Panc1 (cell line): ENCODE measurements around the gene SIK3. TPM values are rescaled to one million over a fixed set of nuclear protein-coding genes. Genes with fewer than 3 reads are reported as not detected.
A peak's percentile ranks its signal among the peaks of the same experiment; 100 is the strongest.

ENCODE experiments used
- ATAC-seq: fragments of 200-7000 bp; cut with Tn5 transposase; 2 replicates; pipeline ENCODE4 v1.9.1; 2020; ENCODE audit warnings: mild to moderate bottlenecking, moderate library complexity
- BruUV-seq: library from RNA; stranded (reverse); fragments of 400-500 nt; replicated peaks from 2 replicates; lab custom pipeline; 2021; lab: Mats Ljungman, UMichigan
- CTCF ChIA-PET: fragments of 300-600 bp; sonication (Branson Sonifier 250); formaldehyde crosslinking; loops from one replicate; lab custom pipeline; 2022; ENCODE audit warnings: antibody characterized with exemption; lab: Charles Lee
- POLR2A ChIA-PET: fragments of 300-600 bp; sonication (Branson Sonifier 250); formaldehyde crosslinking; loops from one replicate; lab custom pipeline; 2022; ENCODE audit warnings: antibody characterized with exemption; lab: Charles Lee
- DNase-seq: peaks from one replicate; pipeline ENCODE4 v3.0.0-alpha.2; 2010; ENCODE audit warnings: low read depth, low spot score
- H3K27ac ChIP-seq: 2 replicates; pipeline ENCODE4 v1.5.1; 2011; ENCODE audit warnings: mild to moderate bottlenecking, low read length, inconsistent platforms
- H3K27me3 ChIP-seq: fragments of 200-500 bp; sonication (Bioruptor generic); 2 replicates; pipeline ENCODE4 v1.6.0; 2014; ENCODE audit warnings: low read length, inconsistent platforms; ENCODE audit not compliant: control insufficient read depth, insufficient read depth
- H3K36me3 ChIP-seq: fragments of 200-500 bp; sonication (Bioruptor generic); 2 replicates; pipeline ENCODE4 v1.5.1; 2014; ENCODE audit warnings: inconsistent platforms, mild to moderate bottlenecking, low read length, moderate library complexity; ENCODE audit not compliant: control insufficient read depth, insufficient read depth
- H3K4me1 ChIP-seq: 2 replicates; pipeline ENCODE4 v1.5.1; 2011; ENCODE audit warnings: inconsistent platforms, mild to moderate bottlenecking, low read length, moderate library complexity; ENCODE audit not compliant: control insufficient read depth, insufficient read depth
- H3K4me3 ChIP-seq, 2 experiments: 2 replicates each; pipeline ENCODE4 v1.5.1; 2011 to 2012; ENCODE audit warnings: low read depth in 2 of 2, low read length in 2 of 2, mild to moderate bottlenecking in 2 of 2, inconsistent platforms in 1 of 2, moderate library complexity in 1 of 2
- H3K9me3 ChIP-seq: fragments of 200-500 bp; sonication (Bioruptor generic); 2 replicates; pipeline ENCODE4 v1.5.1; 2014; ENCODE audit warnings: low read depth, mild to moderate bottlenecking, inconsistent platforms, low read length, moderate library complexity; ENCODE audit not compliant: control insufficient read depth, insufficient read depth
- CTCF ChIP-seq: fragments of 450-650 bp; IDR thresholded peaks from 2 replicates; pipeline ENCODE4 v1.5.1; 2017; ENCODE audit warnings: mild to moderate bottlenecking
- POLR2AphosphoS5 ChIP-seq: IDR thresholded peaks from 2 replicates; pipeline ENCODE4 v1.6.1; 2012; ENCODE audit warnings: mild to moderate bottlenecking, low read depth, low read length, moderate library complexity
- REST ChIP-seq, 2 experiments: IDR thresholded peaks; 2 replicates each; pipeline ENCODE4 v1.6.1; 2011 to 2012; ENCODE audit warnings: low read depth in 2 of 2, control low read depth in 1 of 2, low read length in 1 of 2, mild to moderate bottlenecking in 1 of 2, moderate library complexity in 1 of 2; ENCODE audit not compliant: insufficient read depth in 1 of 2
- SIN3A ChIP-seq: IDR thresholded peaks from 2 replicates; pipeline ENCODE4 v1.6.1; 2012; ENCODE audit warnings: low read depth, mild to moderate bottlenecking, low read length, moderate library complexity, borderline replicate concordance; ENCODE audit not compliant: insufficient read depth
- TCF7L2 ChIP-seq: IDR thresholded peaks from 2 replicates; pipeline ENCODE4 v1.6.1; 2011; ENCODE audit warnings: mild to moderate bottlenecking, low read depth, low read length, inconsistent platforms
- in situ Hi-C: cut with HindIII; loops from 2 replicates; pipeline ENCODE4 v1.10.0; 2016; ENCODE audit warnings: low sequenced_read_pairs, low pct_unique_long_range_greater_than_20kb
- intact Hi-C: fragments of 100-400 bp; cut with micrococcal nuclease; formaldehyde crosslinking; loops from one replicate; pipeline ENCODE4 v1.10.0; 2022; ENCODE audit not compliant: unreplicated experiment
- total RNA-seq: library from RNA; stranded (reverse); gene quantifications from one replicate; pipeline ENCODE4 v1.2.1, GENCODE V29; 2021; ENCODE audit not compliant: unreplicated experiment

The SIK3 gene
- total RNA-seq, 1 experiment from 2014 or later: 39.7 TPM

GRCh38 chr11:117097389-117098268 lies 599 bp downstream of the SIK3 start:
- H3K4me3 ChIP-seq: peak overlapping the region; percentile 61 to 93
- ChIA-PET POLR2A (interaction anchor here (0.6 to 1.9 kb wide), 3 partner anchors 20 to 210 kb away, joined by 4 to 9 read pairs (median 5); no protein-coding TSS in a partner anchor), CTCF (interaction anchor here (0.7 kb wide), 2 partner anchors 11 to 188 kb away, joined by 4 to 5 read pairs; no protein-coding TSS in a partner anchor)
- peak; percentile 39 for ATAC-seq
- BruUV-seq: no TSS peak
- H3K27ac ChIP-seq: peak overlapping the region; percentile 76
- in situ Hi-C loops (no loop called here), intact Hi-C loops (no loop called here)
- H3K36me3 ChIP-seq: no peaks in the 10 kb centered on the region
- no peaks in the 10 kb centered on the region for H3K9me3 ChIP-seq
- TF ChIP-seq TCF7L2: no peak
- TF ChIP-seq SIN3A: peak; percentile 21; the same call in 1 of the 2 replicates
- no peak for DNase-seq
- H3K27me3 ChIP-seq: no peaks in the 10 kb centered on the region
- H3K4me1 ChIP-seq: peaks cover 33% of the 10 kb centered on the region

DNA sequence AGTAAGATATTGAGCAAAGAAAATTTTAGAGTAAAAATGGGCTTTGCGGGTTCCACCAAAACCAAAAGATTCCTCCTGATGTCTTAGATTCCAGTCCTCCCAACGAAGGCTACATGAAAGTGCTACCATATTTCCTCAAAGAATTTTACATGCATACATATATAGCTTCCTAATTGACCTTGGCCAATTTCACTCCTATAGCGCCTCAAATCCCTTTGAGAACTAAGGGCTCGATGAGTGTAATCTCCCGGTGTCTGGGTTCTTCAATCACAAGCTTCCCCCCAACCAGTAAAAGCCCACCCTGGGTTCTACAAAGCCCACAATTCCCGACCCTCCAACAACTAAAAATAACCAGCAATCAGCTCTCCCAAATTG lies 1.2 kb downstream of the SIK3 start:
- BruUV-seq: no TSS peak
- POLR2A ChIA-PET: interaction anchor here (0.6 to 1.9 kb wide), 3 partner anchors 20 to 210 kb away, joined by 4 to 9 read pairs (median 5); no protein-coding TSS in a partner anchor

More for the DNA sequence above, 1.2 kb downstream of the SIK3 start:
- DNase-seq (no peak), ATAC-seq (no peak)
- H3K4me1 ChIP-seq: peaks cover 33% of the 10 kb centered on the region
- in situ Hi-C loops (no loop called here), intact Hi-C loops (no loop called here)
- no peaks in the 10 kb centered on the region for H3K9me3 ChIP-seq
- no peaks in the 10 kb centered on the region for H3K36me3 ChIP-seq
- peak overlapping the region; percentile 61 to 93 for H3K4me3 ChIP-seq
- TF ChIP-seq CTCF (no peak), SIN3A (no peak), POLR2AphosphoS5 (no peak), TCF7L2 (no peak), REST (IDR thresholded peaks at IDR 0.05; ENCODE audit: insufficient read depth in 1 of 2, low read depth in 2 of 2, low read length in 1 of 2) (no peak)
- peak overlapping the region; percentile 76 for H3K27ac ChIP-seq
- H3K27me3 ChIP-seq: no peaks in the 10 kb centered on the region
- CTCF ChIA-PET: no interaction called here
